Uterus (tissue), 4 donors: Measurements from ENCODE around the gene ARL6IP4. TPM values are rescaled to one million over a fixed set of nuclear protein-coding genes. Genes with fewer than 3 reads are reported as not detected.

Experiments
- DNase-seq, 2 donors: peaks; one replicate each; pipeline ENCODE4 v3.0.0-alpha.2; 2019 to 2020
- H3K27ac ChIP-seq, 2 donors: fragments of 200-600 bp; sonication (generic); 1 replicate in 1 of 2; 2 replicates in 1 of 2; pipeline ENCODE4 v1.5.1; 2016 to 2018
- H3K27me3 ChIP-seq, 2 donors: fragments of 200-600 bp; sonication (generic); one replicate each; pipeline ENCODE4 v1.5.1; 2018 to 2019; ENCODE audit warnings: control low read depth in 1 of 2
- H3K36me3 ChIP-seq, 2 donors: fragments of 200-600 bp; sonication (generic); one replicate each; pipeline ENCODE4 v1.5.1; 2019; ENCODE audit warnings: control low read depth in 1 of 2
- H3K4me1 ChIP-seq, 2 donors: fragments of 200-600 bp; sonication (generic); one replicate each; pipeline ENCODE4 v1.5.1; 2018 to 2019; ENCODE audit warnings: control low read depth in 1 of 2
- H3K4me3 ChIP-seq, 2 donors: fragments of 200-600 bp; sonication (generic); 1 replicate in 1 of 2; 2 replicates in 1 of 2; pipeline ENCODE4 v1.5.1; 2018 to 2019; ENCODE audit warnings: mild to moderate bottlenecking in 1 of 2
- H3K9me3 ChIP-seq, 2 donors: fragments of 200-600 bp; sonication (generic); one replicate each; pipeline ENCODE4 v1.5.1; 2019; ENCODE audit warnings: control low read depth in 1 of 2
- CTCF ChIP-seq, 4 experiments: fragments of 200-600 bp in 2 of 4; fragments of 450-650 bp in 2 of 4; sonication (generic) in 2 of 4; IDR thresholded peaks; one replicate each; pipeline ENCODE4 v1.5.1; 2016 to 2019; ENCODE audit warnings: antibody characterized with exemption in 4 of 4, mild to moderate bottlenecking in 2 of 4, moderate library complexity in 1 of 4
- POLR2A ChIP-seq, 2 donors: fragments of 450-650 bp; IDR thresholded peaks; one replicate each; pipeline ENCODE4 v1.6.1; 2016; ENCODE audit warnings: antibody characterized with exemption in 2 of 2, mild to moderate bottlenecking in 1 of 2, moderate library complexity in 1 of 2
- intact Hi-C: fragments of 100-400 bp; cut with DNase I; formaldehyde crosslinking; loops from one replicate; pipeline ENCODE4 v1.15.1; 2023; ENCODE audit warnings: low total_unique reads
- total RNA-seq, 4 donors: library from RNA; depleted of rRNA in 3 of 4; stranded (reverse); fragments of >200 nt in 3 of 4; gene quantifications; one replicate each; pipeline versions ENCODE4 v1.1.0 to v1.2.4, GENCODE V29; 2014 to 2023
- donor health status: DM: yes; HTN: yes; CAD: no.

Gene ARL6IP4
- total RNA-seq, 4 donors from 2014 or later = 85.9 to 314 (median 207) TPM

- H3K27me3 ChIP-seq = no peaks in the 10 kb centered on the region
- TF ChIP-seq CTCF (IDR thresholded peaks at IDR 0.05) (no peak), POLR2A (IDR thresholded peaks at IDR 0.05) (no peak)
- no peak overlapping the region for H3K4me3 ChIP-seq
- no peak for DNase-seq
- H3K36me3 ChIP-seq = no peaks in the 10 kb centered on the region
- H3K4me1 ChIP-seq = peaks cover 5 to 26% of the 10 kb centered on the region in 2 donors
- no peaks in the 10 kb centered on the region for H3K9me3 ChIP-seq
- H3K27ac ChIP-seq = no peak overlapping the region
- intact Hi-C loops = no loop called here
These were observed 5.9 kb downstream of the ARL6IP4 start for GRCh38 chr12:122986258-122986871.

GRCh38 chr12:122987086-122987951, 6.8 kb downstream of the ARL6IP4 start:
- no peaks in the 10 kb centered on the region for H3K27me3 ChIP-seq
- no peak for TF ChIP-seq POLR2A (IDR thresholded peaks at IDR 0.05)
- no peak for TF ChIP-seq CTCF (IDR thresholded peaks at IDR 0.05)
- H3K4me3 ChIP-seq = no peak overlapping the region
- no peak for DNase-seq
- H3K27ac ChIP-seq = no peak overlapping the region
- H3K9me3 ChIP-seq = no peaks in the 10 kb centered on the region
- H3K4me1 ChIP-seq = peaks cover 2 to 16% of the 10 kb centered on the region in 2 donors
- intact Hi-C loops = no loop called here
- H3K36me3 ChIP-seq = no peaks in the 10 kb centered on the region

- intact Hi-C loops = no loop called here
These were observed 7.6 kb downstream of the ARL6IP4 start for GRCh38 chr12:122988036-122988435.

GRCh38 chr12:122988612-122989212, 8.2 kb downstream of the ARL6IP4 start:
- no peak for TF ChIP-seq POLR2A (IDR thresholded peaks at IDR 0.05)
- no peak for TF ChIP-seq CTCF (IDR thresholded peaks at IDR 0.05)
- Histone ChIP-seq H3K4me1 (peaks cover 0 to 14% of the 10 kb centered on the region in 2 donors), H3K4me3 (no peak overlapping the region), H3K36me3 (no peaks in the 10 kb centered on the region), H3K27ac (no peak overlapping the region), H3K27me3 (no peaks in the 10 kb centered on the region), H3K9me3 (no peaks in the 10 kb centered on the region)
- intact Hi-C loops = no loop called here
- no peak for DNase-seq

More at GRCh38 chr12:122988036-122988435, 7.6 kb downstream of the ARL6IP4 start:
- Histone ChIP-seq H3K27ac (no peak overlapping the region), H3K27me3 (no peaks in the 10 kb centered on the region), H3K4me3 (no peak overlapping the region), H3K36me3 (no peaks in the 10 kb centered on the region), H3K4me1 (peaks cover 0 to 14% of the 10 kb centered on the region in 2 donors), H3K9me3 (no peaks in the 10 kb centered on the region)
- TF ChIP-seq CTCF (IDR thresholded peaks at IDR 0.05) (no peak), POLR2A (IDR thresholded peaks at IDR 0.05) (no peak)
- no peak for DNase-seq
